ENCODE data around the gene NCKAP5.

GRCh38 chr2:132877923-132878322 is 690.3 kb downstream of the NCKAP5 start:
- TF ChIP-seq CTCF (IDR thresholded peaks at IDR 0.05) (no peak), POLR2AphosphoS5 (IDR thresholded peaks at IDR 0.05; ENCODE audit: insufficient read depth in 1 of 2, low read depth in 1 of 2) (no peak)

Measured in vagina (tissue), 2 donors.